ENCODE measurements around the gene CHN1. TPM values are rescaled to one million over a fixed set of nuclear protein-coding genes. Genes with fewer than 3 reads are reported as not detected.

Gene CHN1
- total RNA-seq, 1 donor from 2014 or later = 7.8 TPM

- intact Hi-C loops (cut with DNase I) = no loop called here
- no peaks in the 10 kb centered on the region for H3K9me3 ChIP-seq
- TF ChIP-seq CTCF (IDR thresholded peaks at IDR 0.05) = no peak
- no peak overlapping the region for H3K4me3 ChIP-seq
- no peaks in the 10 kb centered on the region for H3K27me3 ChIP-seq
- H3K4me1 ChIP-seq = peaks cover 0 to 3% of the 10 kb centered on the region in 2 donors
- H3K36me3 ChIP-seq = no peaks in the 10 kb centered on the region
- no peak overlapping the region for H3K27ac ChIP-seq
- DNase-seq (ENCODE audit: low spot score in 2 of 2) = no peak
Observed at GRCh38 chr2:174963437-174964400, 41.5 kb downstream of the CHN1 start.

- H3K27ac ChIP-seq = no peak overlapping the region
Observed at GRCh38 chr2:174959787-174960186, 45.4 kb downstream of the CHN1 start.

GRCh38 chr2:174957050-174957449, 48.1 kb downstream of the CHN1 start:
- H3K27ac ChIP-seq = no peak overlapping the region
- no peak for DNase-seq (ENCODE audit: low spot score in 2 of 2)
- no peak for TF ChIP-seq CTCF (IDR thresholded peaks at IDR 0.05)
- H3K36me3 ChIP-seq = no peaks in the 10 kb centered on the region
- no peak overlapping the region for H3K4me3 ChIP-seq
- H3K4me1 ChIP-seq = no peaks in the 10 kb centered on the region
- no peaks in the 10 kb centered on the region for H3K9me3 ChIP-seq
- H3K27me3 ChIP-seq = no peaks in the 10 kb centered on the region
- intact Hi-C loops (cut with DNase I) = no loop called here

More at GRCh38 chr2:174959787-174960186, 45.4 kb downstream of the CHN1 start:
- Histone ChIP-seq H3K36me3 (no peaks in the 10 kb centered on the region), H3K4me3 (no peak overlapping the region), H3K27me3 (no peaks in the 10 kb centered on the region), H3K9me3 (no peaks in the 10 kb centered on the region), H3K4me1 (no peaks in the 10 kb centered on the region)
- no peak for DNase-seq (ENCODE audit: low spot score in 2 of 2)
- intact Hi-C loops (cut with DNase I) = no loop called here
- TF ChIP-seq CTCF (IDR thresholded peaks at IDR 0.05) = no peak

GRCh38 chr2:174952607-174953006, 52.6 kb downstream of the CHN1 start:
- no peak for TF ChIP-seq CTCF (IDR thresholded peaks at IDR 0.05)
- Histone ChIP-seq H3K4me1 (no peaks in the 10 kb centered on the region), H3K4me3 (no peak overlapping the region), H3K9me3 (no peaks in the 10 kb centered on the region), H3K27me3 (no peaks in the 10 kb centered on the region), H3K36me3 (no peaks in the 10 kb centered on the region), H3K27ac (no peak overlapping the region)
- no peak for DNase-seq (ENCODE audit: low spot score in 2 of 2)
- intact Hi-C loops (cut with DNase I) = no loop called here

- no peaks in the 10 kb centered on the region for H3K36me3 ChIP-seq
- H3K9me3 ChIP-seq = no peaks in the 10 kb centered on the region
- H3K4me1 ChIP-seq = no peaks in the 10 kb centered on the region
- H3K4me3 ChIP-seq = no peak overlapping the region
- no peak overlapping the region for H3K27ac ChIP-seq
- DNase-seq (ENCODE audit: low spot score in 2 of 2) = no peak
- TF ChIP-seq CTCF (IDR thresholded peaks at IDR 0.05) = no peak
- intact Hi-C loops (cut with DNase I) = no loop called here
- no peaks in the 10 kb centered on the region for H3K27me3 ChIP-seq
Observed at GRCh38 chr2:174951745-174952144, 53.4 kb downstream of the CHN1 start.

Data from ascending aorta (tissue), 2 donors.